Kidney (tissue), 14 donors: ENCODE data around the gene EPS8L2. TPM values are rescaled to one million over a fixed set of nuclear protein-coding genes. Genes with fewer than 3 reads are reported as not detected.

ENCODE experiments used
- DNase-seq, 5 donors: peaks; one replicate each; pipeline ENCODE4 v3.0.0-alpha.2; 2013 to 2020
- FAIRE-seq: peaks from 2 replicates; lab custom pipeline; 2012; peaks lifted over from hg19 to GRCh38; lab: Jason Lieb, UNC
- H3K27ac ChIP-seq, 2 donors: one replicate each; pipeline ENCODE4 v1.7.0; 2013; ENCODE audit warnings: low read depth in 2 of 2, low read length in 2 of 2, inconsistent platforms in 1 of 2
- H3K27me3 ChIP-seq: one replicate; pipeline ENCODE4 v1.7.1; 2013; ENCODE audit warnings: low read length, inconsistent platforms; ENCODE audit not compliant: control insufficient read depth, insufficient read depth
- H3K36me3 ChIP-seq, 3 donors: one replicate each; pipeline versions ENCODE4 v1.7.0 to v1.7.1; 2013; ENCODE audit warnings: low read length in 3 of 3, control low read depth in 1 of 3, inconsistent platforms in 1 of 3; ENCODE audit not compliant: insufficient read depth in 3 of 3, control insufficient read depth in 2 of 3
- H3K4me1 ChIP-seq, 3 donors: one replicate each; pipeline versions ENCODE4 v1.7.0 to v1.7.1; 2013; ENCODE audit warnings: low read length in 3 of 3, inconsistent platforms in 1 of 3, low read depth in 1 of 3; ENCODE audit not compliant: control insufficient read depth in 2 of 3, insufficient read depth in 2 of 3
- H3K4me3 ChIP-seq, 3 donors: one replicate each; pipeline versions ENCODE4 v1.7.0 to v1.8.1; 2013; ENCODE audit warnings: low read length in 3 of 3, control low read depth in 1 of 3, inconsistent platforms in 1 of 3
- H3K9ac ChIP-seq, 3 donors: one replicate each; pipeline versions ENCODE4 v1.7.0 to v1.7.1; 2013; ENCODE audit warnings: low read length in 3 of 3, control low read depth in 1 of 3, inconsistent platforms in 1 of 3
- H3K9me3 ChIP-seq, 3 donors: one replicate each; pipeline versions ENCODE4 v1.7.0 to v1.7.1; 2013; ENCODE audit warnings: low read length in 3 of 3, control low read depth in 1 of 3, inconsistent platforms in 1 of 3; ENCODE audit not compliant: control insufficient read depth in 2 of 3, insufficient read depth in 1 of 3
- intact Hi-C: fragments of 100-400 bp; cut with DNase I; formaldehyde crosslinking; loops from one replicate; pipeline ENCODE4 v1.11.1; 2022
- polyA plus RNA-seq: library from polyadenylated mRNA; stranded (reverse); fragments of 350-450 nt; fragmentation: Illumina TruSeq; extraction: RNeasy Lipid Tissue Mini Kit (QIAGEN cat#74804); gene quantifications from one replicate; pipeline ENCODE4 v1.2.3, GENCODE V29; 2014; ENCODE audit warnings: low read depth, low replicate concordance; ENCODE audit not compliant: insufficient read depth
- total RNA-seq: library from RNA; stranded (reverse); fragmentation: NEBNext Ultra II Directional; extraction: Animal tissue kit (Norgen Biotek cat#: 25700); gene quantifications from one replicate; pipeline ENCODE4 v1.2.1, GENCODE V29; 2021
- TF ChIP-seq, protein P1 (sequence below): IDR thresholded peaks from 3 replicates; pipeline ENCODE4 v1.5.1; 2012; ENCODE audit warnings: mild to moderate bottlenecking, moderate library complexity, borderline replicate concordance; ENCODE audit not compliant: insufficient read depth; ENCODE audit errors: extremely low read depth
- donor health status: control.
- donor health status: control.
- donor health status: control.
- donor health status: control.
- donor health status: control.
- donor health status: DM: yes; HTN: yes; CAD: no.
- donor health status: Normal renal cell carcinoma (clear cell type).

EPS8L2 gene
- total and polyA plus RNA-seq, 2 donors from 2014 or later, result 199 to 287 TPM

DNA sequence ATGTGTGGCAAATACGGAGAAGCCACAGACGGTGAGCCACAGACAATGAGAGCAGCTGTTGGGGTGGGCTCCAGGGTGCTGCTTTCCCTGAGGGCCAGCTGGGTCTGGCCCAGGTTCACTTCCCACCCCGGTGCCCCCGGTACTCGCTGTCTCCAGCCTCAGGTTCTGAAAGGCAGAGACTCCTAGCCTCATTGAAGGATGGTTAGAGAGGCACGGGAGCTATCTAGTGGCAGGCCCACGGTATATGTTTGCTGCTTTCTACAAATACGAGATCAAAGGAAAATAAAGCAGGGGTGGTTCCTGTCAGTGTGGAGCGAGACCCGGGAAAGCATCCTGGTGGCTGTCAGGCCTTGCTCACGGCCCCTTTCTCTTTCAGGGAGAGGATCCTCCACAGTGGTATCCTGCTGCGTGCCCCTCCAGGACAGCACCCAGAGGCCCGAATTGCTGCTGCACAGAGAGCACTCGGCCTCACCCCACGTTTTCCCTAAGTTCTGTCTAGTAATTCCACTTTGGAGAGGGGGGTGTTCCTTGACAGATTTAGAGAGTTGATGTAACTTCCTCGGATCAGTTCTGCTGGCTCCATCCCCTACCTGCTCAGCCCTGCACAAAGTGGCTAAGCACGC is 7.4 kb upstream of the EPS8L2 start:
- FAIRE-seq (no peak), DNase-seq (no peak)
- Histone ChIP-seq H3K9me3 (no peaks in the 10 kb centered on the region), H3K36me3 (peaks cover 0 to 2% (median 0%) of the 10 kb centered on the region in 3 donors), H3K27me3 (no peaks in the 10 kb centered on the region), H3K4me1 (peaks cover 0 to 22% (median 12%) of the 10 kb centered on the region in 3 donors), H3K4me3 (no peak overlapping the region), H3K9ac (no peak overlapping the region), H3K27ac (no peak overlapping the region)
- intact Hi-C loops, result no loop called here
- TF ChIP-seq, protein P1, sequence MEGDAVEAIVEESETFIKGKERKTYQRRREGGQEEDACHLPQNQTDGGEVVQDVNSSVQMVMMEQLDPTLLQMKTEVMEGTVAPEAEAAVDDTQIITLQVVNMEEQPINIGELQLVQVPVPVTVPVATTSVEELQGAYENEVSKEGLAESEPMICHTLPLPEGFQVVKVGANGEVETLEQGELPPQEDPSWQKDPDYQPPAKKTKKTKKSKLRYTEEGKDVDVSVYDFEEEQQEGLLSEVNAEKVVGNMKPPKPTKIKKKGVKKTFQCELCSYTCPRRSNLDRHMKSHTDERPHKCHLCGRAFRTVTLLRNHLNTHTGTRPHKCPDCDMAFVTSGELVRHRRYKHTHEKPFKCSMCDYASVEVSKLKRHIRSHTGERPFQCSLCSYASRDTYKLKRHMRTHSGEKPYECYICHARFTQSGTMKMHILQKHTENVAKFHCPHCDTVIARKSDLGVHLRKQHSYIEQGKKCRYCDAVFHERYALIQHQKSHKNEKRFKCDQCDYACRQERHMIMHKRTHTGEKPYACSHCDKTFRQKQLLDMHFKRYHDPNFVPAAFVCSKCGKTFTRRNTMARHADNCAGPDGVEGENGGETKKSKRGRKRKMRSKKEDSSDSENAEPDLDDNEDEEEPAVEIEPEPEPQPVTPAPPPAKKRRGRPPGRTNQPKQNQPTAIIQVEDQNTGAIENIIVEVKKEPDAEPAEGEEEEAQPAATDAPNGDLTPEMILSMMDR, result no peak

DNA sequence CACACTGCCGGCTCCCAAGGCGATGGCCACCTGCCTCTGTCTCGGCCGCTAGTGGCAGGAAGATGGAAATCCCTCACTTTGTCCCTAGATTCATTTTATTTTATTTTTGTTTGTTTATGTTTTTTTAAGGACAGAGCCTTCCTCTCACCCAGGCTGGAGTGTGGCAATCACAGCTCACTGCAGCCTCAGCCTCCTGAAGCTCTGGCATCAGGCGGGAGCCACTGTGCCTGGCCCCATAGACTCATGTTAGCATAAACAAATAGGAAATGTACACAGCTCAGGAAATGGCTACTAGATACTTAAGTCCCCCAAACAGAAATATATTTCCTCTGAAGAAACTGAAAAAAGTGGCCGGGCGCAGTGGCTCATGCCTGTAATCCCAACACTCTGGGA is 6.9 kb upstream of the EPS8L2 start:
- FAIRE-seq (no peak), DNase-seq (no peak)
- Histone ChIP-seq H3K4me1 (peaks cover 0 to 20% (median 12%) of the 10 kb centered on the region in 3 donors), H3K36me3 (peaks cover 0 to 2% (median 0%) of the 10 kb centered on the region in 3 donors), H3K9ac (no peak overlapping the region), H3K4me3 (no peak overlapping the region), H3K9me3 (no peaks in the 10 kb centered on the region), H3K27me3 (no peaks in the 10 kb centered on the region), H3K27ac (no peak overlapping the region)
- intact Hi-C loops, result no loop called here
- TF ChIP-seq, protein P1, result no peak

DNA sequence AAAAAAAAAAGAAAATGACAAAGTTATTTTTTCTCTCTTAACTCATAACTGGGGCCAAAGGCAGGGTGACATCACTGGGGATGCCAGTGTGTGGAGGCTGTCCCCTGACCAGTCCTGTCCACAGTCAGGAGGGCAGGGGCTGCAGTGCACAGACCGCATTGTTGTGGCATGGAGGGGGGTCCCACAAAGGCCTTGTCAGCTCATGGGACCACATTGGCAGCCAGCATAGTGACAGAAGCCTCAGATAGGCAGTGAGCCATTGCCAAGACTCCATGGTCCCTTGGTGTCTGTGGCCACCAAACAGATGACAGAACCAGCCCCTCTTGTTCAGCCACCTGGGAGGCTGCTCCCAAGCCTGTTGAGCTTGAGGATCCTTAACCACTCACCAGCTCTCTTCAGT is 6.3 kb upstream of the EPS8L2 start:
- no peak overlapping the region for H3K9ac ChIP-seq
- no peaks in the 10 kb centered on the region for H3K9me3 ChIP-seq
- intact Hi-C loops, result no loop called here
- peaks cover 0 to 2% (median 0%) of the 10 kb centered on the region in 3 donors for H3K36me3 ChIP-seq
- DNase-seq (no peak), FAIRE-seq (no peak)
- H3K4me3 ChIP-seq, result no peak overlapping the region
- TF ChIP-seq, protein P1, result no peak
- H3K27ac ChIP-seq, result no peak overlapping the region
- H3K27me3 ChIP-seq, result no peaks in the 10 kb centered on the region
- peaks cover 0 to 24% (median 16%) of the 10 kb centered on the region in 3 donors for H3K4me1 ChIP-seq
